Mucosa of descending colon (tissue), 3 donors: ENCODE data around the gene ADCY10. TPM values are rescaled to one million over a fixed set of nuclear protein-coding genes. Genes with fewer than 3 reads are reported as not detected.

ENCODE experiments used
- ATAC-seq: fragments of 200-7000 bp; cut with Tn5 transposase; one replicate; pipeline ENCODE4 v1.9.1; 2020; ENCODE audit warnings: mild to moderate bottlenecking, moderate library complexity
- DNase-seq, 3 donors: peaks; one replicate each; pipeline ENCODE4 v3.0.0-alpha.2; 2020
- H3K36me3 ChIP-seq: fragments of 200-600 bp; one replicate; pipeline ENCODE4 v1.8.0; 2021; ENCODE audit warnings: low read depth, mild to moderate bottlenecking
- H3K4me1 ChIP-seq: fragments of 200-600 bp; one replicate; pipeline ENCODE4 v1.8.0; 2021; ENCODE audit warnings: low read depth, mild to moderate bottlenecking
- H3K4me3 ChIP-seq: fragments of 200-600 bp; one replicate; pipeline ENCODE4 v1.8.0; 2021; ENCODE audit warnings: mild to moderate bottlenecking
- H3K9me3 ChIP-seq: fragments of 200-600 bp; one replicate; pipeline ENCODE4 v1.8.0; 2021; ENCODE audit warnings: mild to moderate bottlenecking
- intact Hi-C, 2 donors: fragments of 100-400 bp; cut with DNase I in 1 of 2; cut with micrococcal nuclease in 1 of 2; formaldehyde crosslinking; loops; one replicate each; pipeline versions ENCODE4 v1.11.0 to v1.11.1; 2022; cut with DNase I, micrococcal nuclease
- total RNA-seq, 3 donors: library from RNA; stranded (reverse); fragmentation: NEBNext Ultra II Directional in 2 of 3; extraction: Animal tissue kit (Norgen Biotek cat#: 25700) in 2 of 3; gene quantifications; one replicate each; pipeline versions ENCODE4 v1.2.1 to v1.2.4, GENCODE V29; 2021 to 2023
- TF ChIP-seq, protein P1 (sequence below): fragments of 200-600 bp; IDR thresholded peaks from one replicate; pipeline ENCODE4 v1.8.0; 2022; ENCODE audit warnings: antibody characterized with exemption, mild to moderate bottlenecking
- donor health status: DM: no; HTN: no; CAD: no; lungs with moderate emphysema.
- donor health status: DM: no; HTN: no; CAD: no.
- donor health status: DM: no; HTN: yes; CAD: no.

Gene ADCY10
- total RNA-seq, 3 donors from 2014 or later = 0.07 to 0.49 (median 0.28) TPM

DNA sequence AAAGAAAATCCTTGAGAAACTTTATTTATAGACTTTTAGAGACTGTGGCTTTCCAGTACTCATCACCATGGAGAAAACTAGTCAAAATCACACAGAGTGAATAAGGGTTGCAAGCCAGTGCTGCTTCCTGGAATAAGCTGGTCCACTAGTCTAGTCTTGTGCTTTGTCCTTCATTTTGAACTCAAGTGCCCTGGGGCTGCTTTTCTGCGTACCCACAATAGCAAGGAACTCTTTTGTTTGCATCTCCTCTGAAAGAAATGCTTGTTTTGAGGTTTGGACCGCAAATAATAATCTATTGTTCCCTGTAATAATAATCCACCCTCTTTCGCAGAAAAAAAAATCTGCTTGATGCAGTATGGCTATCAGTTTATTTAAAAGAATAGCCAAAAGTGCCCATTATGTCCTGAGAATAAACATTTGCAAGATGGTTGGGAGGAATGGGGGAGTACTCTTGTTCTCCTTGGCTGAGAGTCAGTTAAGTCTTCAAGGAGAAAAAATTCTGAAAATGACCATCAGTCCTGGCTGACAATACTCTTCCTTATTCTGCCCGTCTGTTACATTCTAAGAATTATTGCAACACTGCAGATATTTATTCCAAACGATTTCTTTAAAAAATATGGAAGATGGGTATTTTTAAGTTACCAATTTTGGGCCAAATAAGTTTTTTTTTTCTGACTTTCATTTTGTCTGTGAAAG lies 150.3 kb downstream of the ADCY10 start:
- TF ChIP-seq, protein P1, sequence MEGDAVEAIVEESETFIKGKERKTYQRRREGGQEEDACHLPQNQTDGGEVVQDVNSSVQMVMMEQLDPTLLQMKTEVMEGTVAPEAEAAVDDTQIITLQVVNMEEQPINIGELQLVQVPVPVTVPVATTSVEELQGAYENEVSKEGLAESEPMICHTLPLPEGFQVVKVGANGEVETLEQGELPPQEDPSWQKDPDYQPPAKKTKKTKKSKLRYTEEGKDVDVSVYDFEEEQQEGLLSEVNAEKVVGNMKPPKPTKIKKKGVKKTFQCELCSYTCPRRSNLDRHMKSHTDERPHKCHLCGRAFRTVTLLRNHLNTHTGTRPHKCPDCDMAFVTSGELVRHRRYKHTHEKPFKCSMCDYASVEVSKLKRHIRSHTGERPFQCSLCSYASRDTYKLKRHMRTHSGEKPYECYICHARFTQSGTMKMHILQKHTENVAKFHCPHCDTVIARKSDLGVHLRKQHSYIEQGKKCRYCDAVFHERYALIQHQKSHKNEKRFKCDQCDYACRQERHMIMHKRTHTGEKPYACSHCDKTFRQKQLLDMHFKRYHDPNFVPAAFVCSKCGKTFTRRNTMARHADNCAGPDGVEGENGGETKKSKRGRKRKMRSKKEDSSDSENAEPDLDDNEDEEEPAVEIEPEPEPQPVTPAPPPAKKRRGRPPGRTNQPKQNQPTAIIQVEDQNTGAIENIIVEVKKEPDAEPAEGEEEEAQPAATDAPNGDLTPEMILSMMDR = no peak
- DNase-seq = no peak
- Histone ChIP-seq H3K4me1 (no peaks in the 10 kb centered on the region), H3K4me3 (no peak overlapping the region), H3K9me3 (no peaks in the 10 kb centered on the region), H3K36me3 (no peaks in the 10 kb centered on the region)
- intact Hi-C loops = no loop called here
- ATAC-seq = no peak

DNA sequence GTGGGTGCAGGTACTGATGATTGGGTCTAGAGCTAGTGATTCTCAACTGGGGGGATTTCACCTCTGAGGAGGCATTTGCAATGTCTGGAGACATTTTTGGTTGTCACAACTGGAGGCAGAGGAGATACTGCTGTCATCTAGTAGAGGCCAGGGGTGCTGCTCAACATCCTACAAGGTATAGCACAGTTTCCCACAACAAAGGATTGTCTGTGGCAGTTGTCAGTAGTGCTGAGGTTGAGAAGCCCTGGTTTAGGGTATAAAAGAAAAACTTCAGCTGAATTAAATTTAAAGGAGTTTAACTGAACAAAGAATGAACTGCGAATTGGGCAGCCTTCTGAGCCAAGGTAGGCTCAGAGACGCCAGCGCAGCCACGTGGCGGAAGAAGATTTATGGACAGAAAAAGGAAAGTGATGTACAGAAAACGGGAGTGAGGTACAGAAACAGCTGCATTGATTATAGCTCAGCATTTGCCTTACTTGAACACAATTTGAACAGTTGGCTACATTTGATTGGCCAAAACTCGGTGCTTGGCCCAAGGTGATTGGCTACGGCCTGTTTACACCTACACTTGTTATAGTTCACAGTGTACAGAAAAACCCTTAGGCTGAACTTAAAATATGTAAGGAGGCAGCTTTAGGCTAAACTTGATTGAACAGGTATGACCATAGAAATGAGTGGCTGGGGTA lies 151.7 kb downstream of the ADCY10 start:
- H3K4me3 ChIP-seq = no peak overlapping the region
- H3K9me3 ChIP-seq = no peaks in the 10 kb centered on the region
- TF ChIP-seq, protein P1 = no peak
- H3K36me3 ChIP-seq = no peaks in the 10 kb centered on the region
- H3K4me1 ChIP-seq = peaks cover 13% of the 10 kb centered on the region
- no peak for DNase-seq
- intact Hi-C loops = no loop called here
- no peak for ATAC-seq

DNA sequence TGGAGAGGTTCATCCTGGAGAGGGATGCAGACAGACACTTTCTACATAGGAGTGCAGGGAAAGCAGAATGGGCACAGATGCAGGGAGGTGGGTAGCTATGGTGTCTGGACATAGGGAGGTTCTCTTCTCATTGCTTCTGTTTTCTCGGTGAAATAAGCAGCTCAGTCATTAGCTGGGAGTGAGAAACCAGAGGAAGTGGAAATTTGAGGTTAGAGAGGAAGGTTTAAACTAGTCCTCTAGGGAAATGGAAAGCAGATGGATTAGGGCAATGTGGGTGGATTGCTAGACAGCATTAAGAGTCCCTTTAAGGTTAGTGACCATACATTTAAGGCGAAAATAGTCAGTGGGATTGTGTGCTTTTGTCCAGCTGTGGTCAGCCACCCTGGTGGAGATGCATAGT lies 152.5 kb downstream of the ADCY10 start:
- intact Hi-C loops = no loop called here
- Histone ChIP-seq H3K4me3 (no peak overlapping the region), H3K9me3 (no peaks in the 10 kb centered on the region), H3K36me3 (no peaks in the 10 kb centered on the region), H3K4me1 (peaks cover 20% of the 10 kb centered on the region)
- no peak for ATAC-seq
- TF ChIP-seq, protein P1 = no peak
- no peak for DNase-seq

Other genes starting within 250 kb of the ADCY10 start
- 100 to 1,000 TPM in 2 of 3 donors, 10 to 100 TPM in 1; 95.6 to 117 (median 103) TPM for gene MPZL1, start 192.2 kb downstream of the ADCY10 start, total RNA-seq
- 10 to 100 TPM; 57.1 to 71.7 (median 62.2) TPM for gene DCAF6, start 22.5 kb upstream of the ADCY10 start, total RNA-seq
- 100 to 1,000 TPM in 2 of 3 donors, 10 to 100 TPM in 1; 95.5 to 163 (median 134) TPM for gene MPC2, start 22.9 kb upstream of the ADCY10 start, total RNA-seq
- gene GPR161, start 222.8 kb upstream of the ADCY10 start, total RNA-seq = 10 to 100 TPM in 1 of 3 donors, 1 to 10 TPM in 2; 2.2 to 13.1 (median 4.2) TPM